CD4-positive, alpha-beta T cell treated with Interleukin-17A for 1 hour (primary cell): ENCODE results near the gene RPRD2.
"Not testable (repeated sequence)": the region's sequence is repeated elsewhere in the genome, so short reads cannot be mapped to it uniquely, and the experiment has no call there.

Experiments
- DNase-seq: peaks from one replicate; pipeline ENCODE4 v3.0.0-alpha.2; 2020

Gene RPRD2

DNA sequence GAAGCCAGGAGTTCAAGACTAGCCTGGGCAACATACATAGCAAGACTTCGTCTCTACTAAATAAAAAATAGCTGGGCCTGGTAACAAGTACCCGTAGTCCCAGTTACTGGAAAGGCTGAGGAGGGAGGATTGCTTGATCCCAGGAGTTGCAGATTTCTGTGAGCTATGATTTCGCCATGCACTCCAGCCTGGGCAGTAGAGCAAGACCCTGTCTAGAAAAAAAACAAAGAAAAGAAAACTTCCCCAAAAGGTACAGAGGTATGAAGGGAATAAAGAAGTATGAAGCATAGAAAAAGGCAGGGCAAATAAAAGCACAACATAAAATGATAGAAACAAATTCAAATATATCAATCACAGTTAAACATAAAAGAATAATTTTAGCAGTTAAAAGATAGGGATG is 28.7 kb downstream of the RPRD2 start:
- no peak for DNase-seq

DNA sequence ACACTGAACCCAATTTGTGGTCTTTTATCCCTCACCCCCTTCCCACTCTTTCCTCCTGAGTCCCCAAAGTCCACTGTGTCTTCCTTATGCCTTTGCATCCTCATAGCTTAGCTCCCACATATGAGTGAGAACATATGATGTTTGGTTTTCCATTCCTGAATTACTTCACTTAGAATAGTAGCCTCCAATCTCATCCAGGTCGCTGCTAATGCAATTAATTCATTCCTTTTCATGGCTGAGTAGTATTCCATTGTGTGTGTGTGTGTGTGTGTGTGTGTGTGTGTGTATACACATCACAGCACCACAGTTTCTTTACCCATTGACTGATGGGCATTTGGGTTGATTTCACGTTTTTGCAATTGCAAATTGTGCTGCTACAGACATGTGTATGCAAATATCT is 31.2 kb downstream of the RPRD2 start:
- DNase-seq, result not testable (repeated sequence)

GRCh38 chr1:150397392-150398032 is 33.6 kb downstream of the RPRD2 start:
- no peak for DNase-seq

DNA sequence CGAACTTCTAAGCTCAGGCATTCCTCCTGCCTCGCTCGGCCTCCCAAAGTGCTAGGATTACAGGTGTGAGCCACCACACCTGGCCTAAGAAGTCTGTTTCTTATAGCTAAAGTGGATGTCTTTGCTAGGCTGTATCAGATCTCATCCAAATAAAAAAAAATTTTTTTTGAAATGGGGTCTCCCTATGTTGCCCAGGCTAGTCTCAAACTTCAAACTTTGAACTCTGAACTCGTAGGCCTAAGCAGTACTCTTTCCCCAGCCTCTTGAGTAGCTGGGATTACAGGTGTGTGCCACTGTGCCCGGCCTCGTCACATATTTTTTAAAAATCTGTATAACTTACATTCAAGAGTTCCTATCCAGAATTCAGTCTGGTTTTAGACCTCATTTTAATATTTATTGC is 40.5 kb downstream of the RPRD2 start:
- DNase-seq, result no peak

DNA sequence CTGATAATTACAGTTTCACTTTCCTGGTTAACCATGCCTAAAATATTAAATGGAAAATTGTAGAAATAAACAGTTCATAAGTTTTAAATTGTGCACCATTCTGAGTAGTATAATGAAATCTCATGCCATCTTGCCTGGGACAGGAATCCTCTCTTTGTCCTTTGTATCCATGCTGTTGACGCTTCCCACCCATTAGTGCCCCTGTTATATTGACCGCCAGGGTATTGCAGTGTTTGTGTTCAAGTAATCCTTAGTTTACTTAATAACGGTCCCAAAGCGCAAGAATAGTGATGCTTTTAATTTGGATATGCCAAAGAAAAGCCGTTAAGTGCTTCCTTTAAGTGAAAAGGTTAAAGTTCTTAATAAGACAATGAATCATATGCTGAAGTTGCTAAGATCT is 41.7 kb downstream of the RPRD2 start:
- DNase-seq, result no peak

GRCh38 chr1:150406483-150406882 is 42.5 kb downstream of the RPRD2 start:
- no peak for DNase-seq

DNA sequence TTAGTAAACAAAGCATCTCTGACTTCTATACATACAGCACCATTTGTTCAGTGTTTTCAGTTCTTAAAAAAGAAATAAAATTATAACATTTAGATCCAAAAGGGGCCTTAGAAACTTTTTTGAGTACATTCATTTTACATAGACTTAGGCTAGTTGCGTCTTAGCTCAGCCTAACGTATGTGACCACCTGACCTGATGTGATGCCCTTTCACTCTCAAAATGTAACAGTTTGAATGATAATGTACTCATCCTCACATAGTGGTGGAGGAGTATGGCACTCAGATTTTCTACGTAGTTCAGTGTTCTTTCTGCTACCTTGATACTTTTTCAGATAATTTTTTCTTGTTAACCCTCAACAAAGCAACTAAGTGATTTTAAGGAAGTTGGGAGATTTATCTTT is 43.4 kb downstream of the RPRD2 start:
- no peak for DNase-seq

- DNase-seq, result no peak
These were observed 44.9 kb downstream of the RPRD2 start for GRCh38 chr1:150408800-150409199.

DNA sequence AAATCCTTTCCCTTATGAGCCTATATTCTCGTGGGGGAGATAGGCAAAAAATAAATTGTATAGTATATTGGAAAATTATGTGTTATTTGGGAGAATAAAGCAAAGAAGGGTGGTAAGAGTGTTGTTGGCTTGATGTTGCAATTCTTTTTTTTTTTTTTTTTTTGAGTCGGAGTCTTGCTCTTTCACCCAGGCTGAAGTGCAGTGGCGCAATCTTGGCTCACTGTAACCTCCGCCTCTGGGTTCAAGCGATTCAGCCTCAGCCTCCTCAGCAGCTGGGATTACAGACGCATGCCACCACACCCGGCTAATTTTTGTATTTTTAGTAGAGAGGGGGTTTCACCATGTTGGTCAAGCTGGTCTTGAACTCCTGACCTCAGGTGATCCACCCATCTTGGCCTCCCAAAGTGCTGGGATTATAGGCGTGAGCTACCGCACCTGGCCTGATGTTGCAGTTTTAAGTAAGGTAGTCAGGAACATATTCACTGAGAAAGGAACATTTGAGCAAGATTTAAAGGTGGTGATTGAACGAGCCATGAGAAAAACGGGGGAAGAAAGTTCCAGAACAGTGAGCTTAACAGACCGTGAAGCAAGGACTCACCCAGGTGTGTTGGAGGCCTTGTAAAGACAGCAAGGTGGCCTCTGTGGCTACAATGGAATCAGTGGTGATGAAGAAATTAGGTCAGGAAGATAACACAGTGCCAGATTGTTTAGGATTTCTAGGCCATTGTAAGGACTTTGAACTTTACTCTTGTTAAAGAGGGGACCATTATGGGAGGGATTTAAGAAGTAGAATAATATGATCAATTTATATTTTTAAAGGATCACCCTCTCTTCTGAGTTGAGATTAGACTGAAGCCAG is 45.8 kb downstream of the RPRD2 start:
- DNase-seq, result no peak

GRCh38 chr1:150410582-150411101 is 46.7 kb downstream of the RPRD2 start:
- DNase-seq, result no peak

- DNase-seq, result no peak
These were observed 50.6 kb downstream of the RPRD2 start for GRCh38 chr1:150414592-150414991.

- DNase-seq, result no peak
These were observed 51.9 kb downstream of the RPRD2 start for GRCh38 chr1:150415800-150416199.

DNA sequence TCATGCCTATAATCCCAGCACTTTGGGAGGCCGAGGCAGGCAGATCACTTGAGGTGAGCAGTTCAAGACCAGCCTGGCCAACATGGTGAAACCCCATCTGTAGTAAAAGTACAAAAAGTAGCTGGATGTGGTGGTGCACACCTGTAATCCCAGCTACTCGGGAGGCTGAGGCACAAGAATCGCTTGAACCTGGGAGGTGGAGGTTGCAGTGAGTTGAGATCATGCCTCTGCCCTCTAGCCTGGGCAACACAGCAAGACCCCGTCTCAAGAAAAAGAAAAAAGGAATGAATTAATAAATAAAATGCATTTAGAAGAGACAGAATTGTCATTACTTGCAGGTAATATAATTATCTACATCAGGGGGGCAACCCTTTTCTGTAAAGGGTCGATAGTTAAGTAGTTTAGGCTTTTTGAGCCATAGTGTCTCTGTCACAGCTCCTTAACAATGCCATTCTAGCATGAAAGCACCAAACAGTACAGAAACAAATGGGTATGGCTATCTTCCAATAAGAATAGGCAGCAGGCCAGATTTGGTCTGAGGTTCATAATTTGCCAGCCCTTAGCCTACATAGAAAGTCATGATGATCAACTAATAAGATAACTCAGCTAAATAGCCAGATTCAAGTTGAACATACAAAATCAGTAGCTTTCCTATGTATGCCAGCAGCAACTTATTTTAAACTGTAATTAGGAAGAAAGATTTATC is 56.8 kb downstream of the RPRD2 start:
- DNase-seq, result no peak

DNA sequence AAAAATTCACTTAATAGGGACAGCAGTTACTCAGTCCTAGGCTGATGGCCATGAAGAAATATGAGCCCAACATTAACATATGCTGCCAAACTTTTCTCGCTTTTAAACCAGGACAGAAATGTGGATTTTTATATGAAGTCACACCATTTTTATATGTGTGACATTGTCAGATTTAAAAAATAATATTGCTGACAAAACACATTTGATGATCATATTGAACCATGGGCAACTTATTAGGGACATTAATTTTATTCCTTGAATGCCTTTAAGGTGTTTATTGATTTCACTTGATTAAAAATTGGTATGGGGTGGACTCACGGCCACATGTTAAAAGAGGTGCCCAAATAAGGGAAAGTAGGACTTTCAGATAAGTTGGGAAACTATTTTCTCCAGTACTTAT is 58.6 kb downstream of the RPRD2 start:
- DNase-seq, result no peak

DNA sequence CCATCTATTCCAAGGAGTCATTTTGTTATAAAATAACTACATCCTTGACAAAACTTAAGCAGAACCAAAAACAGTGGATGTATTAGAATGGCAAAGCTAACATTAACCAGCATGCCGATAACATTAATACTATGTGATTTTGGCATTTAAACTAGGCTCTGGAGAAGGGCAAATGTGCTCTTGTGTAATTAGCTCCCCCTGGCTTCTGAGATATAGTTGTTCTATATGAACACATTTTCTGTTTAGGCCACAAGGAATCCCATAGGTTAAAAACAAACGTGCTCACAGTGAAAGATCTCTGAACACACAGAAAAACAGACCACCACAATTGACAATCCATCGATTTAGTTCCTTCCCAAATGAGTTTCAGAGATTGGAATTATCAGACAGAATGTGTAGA is 65.9 kb downstream of the RPRD2 start:
- peak; percentile 26 for DNase-seq

DNA sequence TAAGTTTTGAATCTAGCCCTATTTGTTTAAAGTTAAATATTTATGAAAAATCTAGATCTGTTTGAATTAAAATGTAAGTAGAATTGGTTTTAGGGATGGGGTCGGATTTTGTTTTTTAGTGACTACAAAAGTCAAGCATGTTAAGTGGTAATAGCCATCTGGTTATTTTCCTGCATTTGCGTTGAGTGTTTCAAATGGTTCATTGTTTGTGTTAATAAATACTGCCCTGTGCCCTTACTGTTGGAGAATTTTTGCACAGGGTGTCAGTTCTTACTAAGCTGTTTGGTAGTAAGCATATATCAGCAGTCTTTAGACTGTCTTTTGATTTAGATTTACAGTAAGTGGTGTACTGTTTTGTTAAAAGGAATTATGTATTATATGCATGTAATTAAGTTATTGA is 77.2 kb downstream of the RPRD2 start:
- DNase-seq, result no peak

- no peak for DNase-seq
These were observed 80.3 kb downstream of the RPRD2 start for GRCh38 chr1:150444232-150444631.

GRCh38 chr1:150456146-150456647 is 92.2 kb downstream of the RPRD2 start:
- DNase-seq, result no peak

DNA sequence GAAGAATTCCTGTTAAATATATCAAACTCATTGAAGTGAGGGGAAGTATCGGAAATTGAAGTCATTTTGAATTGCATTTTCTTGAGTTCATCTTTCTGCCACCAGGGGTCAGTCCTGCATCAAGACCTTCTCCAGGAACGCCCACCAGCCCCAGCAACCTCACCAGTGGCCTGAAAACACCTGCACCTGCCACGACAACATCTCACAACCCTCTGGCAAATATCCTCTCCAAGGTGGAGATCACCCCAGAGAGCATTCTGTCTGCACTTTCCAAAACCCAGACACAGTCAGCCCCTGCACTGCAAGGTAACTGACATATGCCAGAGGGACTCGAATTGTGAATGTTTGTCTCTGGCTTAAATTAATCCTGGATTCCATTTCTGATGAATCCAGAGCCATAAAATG is 100.5 kb downstream of the RPRD2 start:
- peak; percentile 80 for DNase-seq

GRCh38 chr1:150466964-150467363 is 103.0 kb downstream of the RPRD2 start:
- no peak for DNase-seq

DNA sequence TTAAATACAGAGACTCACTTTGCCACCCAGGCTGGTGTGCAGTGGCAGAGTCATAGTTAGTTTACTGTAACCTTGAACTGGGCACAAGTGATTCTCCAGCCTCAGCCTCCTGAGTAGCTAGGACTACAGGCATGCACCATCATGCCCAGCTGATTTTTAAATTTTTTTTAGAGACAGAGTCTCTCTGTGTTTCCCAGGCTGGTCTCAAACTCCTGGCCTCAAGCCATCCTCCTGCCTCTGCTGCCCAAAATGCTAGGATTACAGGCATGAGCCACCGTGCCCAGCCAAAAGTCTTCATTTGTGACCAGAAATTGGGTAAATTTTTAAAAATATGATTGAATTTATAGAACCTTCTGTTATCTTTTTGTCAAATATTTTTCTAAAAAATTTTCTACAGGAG is 105.3 kb downstream of the RPRD2 start:
- no peak for DNase-seq

- no peak for DNase-seq
These were observed 108.8 kb downstream of the RPRD2 start for GRCh38 chr1:150472601-150473200.

DNA sequence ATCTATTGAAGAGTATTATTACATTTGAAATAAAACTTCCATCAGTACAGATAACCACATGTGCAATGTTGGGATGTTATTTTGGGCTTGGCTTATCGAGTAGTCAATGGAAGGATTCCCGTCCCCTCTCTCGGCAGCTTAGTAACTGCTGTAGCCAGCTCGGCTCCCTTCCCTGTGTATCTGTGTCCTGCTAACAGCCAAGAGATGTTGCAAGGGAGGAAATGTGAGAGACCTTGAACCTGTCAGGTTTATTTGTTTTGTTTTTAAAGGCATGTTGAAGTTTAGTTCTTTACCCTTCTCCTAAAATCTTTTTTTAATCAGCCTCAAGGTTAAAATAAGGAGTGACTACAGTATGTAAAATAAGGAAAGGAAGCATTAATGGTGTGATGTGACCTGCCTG is 109.7 kb downstream of the RPRD2 start:
- no peak for DNase-seq
